HG03135 (cell line): ENCODE results near the gene UQCRHL.

Experiments used
- ATAC-seq: cut with Tn5 transposase; IDR thresholded peaks from one replicate; pipeline ENCODE4 v1.9.1; 2021; ENCODE audit warnings: mild to moderate bottlenecking, moderate library complexity; ENCODE audit not compliant: unreplicated experiment

Gene UQCRHL

DNA sequence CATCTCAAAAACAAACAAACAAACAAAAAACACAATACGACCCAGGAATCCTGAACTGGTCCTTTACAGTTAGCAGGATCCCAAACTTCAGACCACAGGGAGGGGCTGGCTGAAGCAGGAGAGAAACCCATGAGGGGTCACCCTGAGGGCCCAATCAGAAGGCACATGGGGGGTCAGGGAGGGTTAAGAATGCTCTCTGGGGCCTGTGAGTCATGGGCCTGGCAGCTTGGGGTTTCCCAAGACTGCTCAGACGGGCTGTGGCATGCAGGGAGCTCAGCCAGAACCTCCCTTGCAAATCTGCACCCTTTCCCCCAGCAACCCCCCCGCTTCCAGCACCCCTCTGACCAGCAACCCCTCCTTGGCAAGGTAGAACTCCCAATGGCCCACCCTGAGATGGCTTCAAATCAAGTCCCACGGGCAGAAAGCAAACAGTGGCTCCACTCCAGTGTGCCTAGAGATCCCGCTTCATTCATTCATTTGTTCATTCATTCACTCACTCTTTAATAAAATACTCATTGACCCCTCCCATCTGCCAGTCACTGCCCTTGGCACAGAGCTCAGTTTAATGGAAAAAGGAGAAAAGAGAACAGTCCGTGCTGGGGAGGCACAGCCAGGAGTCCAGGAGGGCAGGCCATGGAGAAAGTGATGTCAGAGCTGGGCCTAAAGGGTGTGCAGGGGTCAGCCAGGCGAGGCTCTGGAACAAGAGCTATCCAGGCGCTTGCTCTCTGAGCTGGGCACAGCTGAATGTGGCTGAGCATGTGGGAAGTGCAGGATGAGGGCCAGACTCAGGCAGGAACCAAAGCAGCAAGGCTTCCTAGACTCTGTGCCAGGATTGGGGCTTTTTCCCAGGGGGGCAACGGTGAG, 8.2 kb downstream of the UQCRHL start:
- no peak for ATAC-seq

DNA sequence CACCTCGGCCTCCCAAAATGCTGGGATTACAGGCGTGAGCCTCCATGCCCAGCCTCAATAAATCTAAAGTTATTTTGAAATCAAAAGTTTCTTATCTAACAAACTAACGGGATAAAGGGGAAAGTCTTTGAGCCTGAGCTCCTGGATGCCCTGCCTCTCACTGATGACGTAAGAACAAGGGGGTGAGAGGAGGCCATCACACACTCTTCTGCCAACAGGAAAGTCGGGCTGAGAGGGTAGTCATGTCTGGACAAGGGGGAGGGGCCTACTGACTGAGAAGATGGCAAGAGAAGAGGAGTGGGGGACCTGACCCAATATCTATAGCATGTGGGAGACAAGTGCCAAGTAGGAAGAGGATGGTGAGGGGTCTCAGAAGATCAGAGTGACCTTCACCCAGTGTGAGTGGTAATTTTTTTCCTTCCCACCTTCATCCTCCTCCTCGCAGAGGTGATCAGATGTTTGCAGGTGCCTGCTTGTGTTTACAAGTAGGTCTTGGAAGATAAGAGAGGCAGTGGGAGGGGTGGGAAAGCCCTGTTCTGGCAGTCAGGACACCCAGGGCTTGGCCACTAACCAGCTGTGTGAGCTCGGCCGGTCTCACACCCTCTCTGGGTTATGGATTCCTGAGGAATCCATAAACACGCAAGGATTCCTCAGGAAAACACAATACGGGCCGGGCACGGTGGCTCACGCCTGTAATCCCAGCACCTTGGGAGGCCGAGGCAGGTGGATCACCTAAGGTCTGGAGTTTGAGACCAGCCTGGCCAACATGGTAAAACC, 9.6 kb downstream of the UQCRHL start:
- no peak for ATAC-seq

DNA sequence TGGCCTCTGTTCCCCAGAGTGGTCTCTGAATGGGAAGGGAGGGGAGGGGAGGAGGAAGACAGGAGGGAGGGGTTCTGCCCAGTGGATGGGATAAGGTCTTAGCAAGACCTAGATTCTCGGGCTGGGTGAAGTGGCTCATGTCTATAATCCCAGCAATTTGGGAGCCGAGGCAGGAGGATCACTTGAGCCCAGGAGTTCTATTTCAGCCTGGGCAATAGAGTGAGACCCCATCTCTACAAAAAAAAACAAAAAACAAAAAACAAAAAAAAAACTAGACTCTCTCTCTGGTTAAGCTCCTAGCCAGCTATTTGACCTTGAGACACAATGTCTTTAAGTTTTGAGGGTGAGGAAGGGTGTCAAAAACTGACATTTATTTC, 11.4 kb downstream of the UQCRHL start:
- ATAC-seq, result no peak

GRCh38 chr1:15788624-15789301, 18.7 kb downstream of the UQCRHL start:
- no peak for ATAC-seq

DNA sequence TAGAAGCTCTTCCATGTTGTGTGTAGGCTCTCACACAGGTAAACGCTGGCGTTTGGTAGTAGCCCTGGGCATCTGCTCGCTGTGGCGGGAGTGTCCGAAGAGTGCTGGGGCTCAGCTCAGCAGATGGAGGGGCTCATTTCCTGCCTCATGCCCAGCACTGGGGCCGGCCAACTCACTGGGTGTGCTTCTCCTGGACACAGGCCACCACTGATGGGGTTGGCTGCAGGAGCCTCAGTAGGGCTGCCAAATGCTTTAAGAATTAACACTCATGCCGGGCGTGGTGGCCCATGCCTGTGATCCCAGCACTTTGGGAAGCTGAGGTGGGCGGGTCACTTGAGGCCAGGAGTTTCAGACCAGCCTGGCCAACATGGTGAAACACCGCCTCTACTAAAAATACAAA, 20.9 kb downstream of the UQCRHL start:
- no peak for ATAC-seq

- no peak for ATAC-seq
Observed at GRCh38 chr1:15785683-15786082, 21.8 kb downstream of the UQCRHL start.

DNA sequence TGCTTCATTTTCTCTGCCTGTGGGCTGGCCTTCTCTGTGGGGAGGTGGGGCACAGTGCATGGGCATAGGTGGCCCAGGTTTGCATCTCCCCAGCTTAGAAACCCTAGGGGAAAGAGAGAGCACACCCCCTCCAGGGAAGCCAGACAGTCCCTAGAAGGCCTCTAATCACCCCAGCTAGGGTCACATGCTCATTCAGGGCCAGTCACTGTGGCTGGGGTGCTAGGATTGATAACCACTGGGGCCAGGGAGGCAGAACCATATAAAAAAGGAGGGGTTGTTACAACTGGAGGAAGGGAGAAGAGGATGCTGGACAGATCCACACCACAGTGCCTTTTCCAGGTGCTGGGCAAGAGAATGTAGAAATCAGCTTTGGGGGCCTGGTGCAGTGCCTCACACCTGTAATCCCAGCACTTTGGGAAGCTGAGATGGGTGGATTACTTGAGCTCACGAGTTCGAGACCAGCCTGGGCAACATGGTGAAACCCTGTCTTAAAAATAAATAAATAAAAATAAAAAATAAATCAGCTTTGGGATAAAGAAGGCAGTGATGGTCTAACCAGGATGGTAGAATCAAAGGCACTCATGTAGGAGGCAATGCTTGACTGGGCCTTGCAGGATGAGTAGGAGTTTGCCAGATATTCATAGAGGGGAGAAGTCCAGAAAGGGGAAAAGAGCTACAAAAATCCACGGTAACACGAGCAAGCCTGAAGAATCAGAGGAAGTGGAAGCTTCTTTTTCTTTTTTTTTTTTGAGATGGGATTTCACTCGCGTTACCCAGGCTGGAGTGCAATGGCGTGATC, 29.3 kb downstream of the UQCRHL start:
- ATAC-seq, result no peak

GRCh38 chr1:15775706-15776105, 31.7 kb downstream of the UQCRHL start:
- no peak for ATAC-seq

DNA sequence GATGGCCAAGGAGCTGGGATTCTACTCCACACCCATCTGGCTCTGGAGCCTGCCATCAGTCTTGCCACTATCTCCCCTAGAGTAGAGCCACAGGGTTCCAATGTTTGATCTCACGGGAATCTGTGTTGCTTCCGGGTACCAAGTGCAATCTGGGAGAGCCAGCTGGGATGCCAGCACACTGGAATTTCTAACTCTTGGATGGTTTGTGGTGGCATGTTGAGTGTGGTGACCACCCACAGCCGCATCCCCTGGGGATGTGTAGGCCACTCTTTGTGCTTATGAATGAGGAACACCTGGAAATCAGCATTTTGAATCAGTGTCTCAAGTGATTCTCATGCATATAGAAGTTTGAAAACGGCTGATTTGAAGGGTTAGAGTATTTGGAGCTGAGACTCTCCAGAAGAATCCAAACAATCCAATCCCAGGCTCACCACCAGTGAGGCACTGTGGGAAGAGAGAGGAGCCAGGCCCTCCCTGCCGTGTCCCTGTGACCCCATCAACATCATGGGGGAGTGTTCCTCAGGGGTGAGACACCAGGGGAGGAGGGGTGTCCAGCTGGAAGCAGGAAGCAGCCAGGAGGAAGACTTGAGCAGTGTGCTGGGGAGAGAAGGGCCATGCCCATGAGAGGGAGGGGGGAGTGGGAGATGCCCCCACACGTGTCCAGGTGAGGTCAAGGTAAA, 35.5 kb downstream of the UQCRHL start:
- ATAC-seq, result no peak

- no peak for ATAC-seq
Observed at GRCh38 chr1:15770313-15770962, 37.0 kb downstream of the UQCRHL start.

DNA sequence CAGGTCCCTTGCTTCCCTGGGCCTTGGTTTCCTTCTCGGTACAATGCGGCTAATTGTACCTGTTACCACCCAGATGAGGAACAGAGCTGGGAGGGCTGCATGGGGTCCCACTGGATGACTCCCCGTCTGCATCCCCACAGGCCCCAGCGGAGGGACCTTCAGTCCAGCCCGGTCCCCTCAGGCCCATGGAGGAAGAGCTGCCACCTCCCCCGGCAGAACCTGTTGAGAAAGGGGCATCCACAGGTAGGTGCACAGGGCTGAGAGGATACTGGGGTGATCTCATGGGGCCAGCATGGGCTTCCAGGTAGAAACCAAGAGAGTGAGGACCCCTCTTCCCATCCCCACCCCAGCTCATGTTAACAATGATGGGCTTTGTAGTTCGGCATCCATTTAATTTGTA, 39.1 kb downstream of the UQCRHL start:
- no peak for ATAC-seq

DNA sequence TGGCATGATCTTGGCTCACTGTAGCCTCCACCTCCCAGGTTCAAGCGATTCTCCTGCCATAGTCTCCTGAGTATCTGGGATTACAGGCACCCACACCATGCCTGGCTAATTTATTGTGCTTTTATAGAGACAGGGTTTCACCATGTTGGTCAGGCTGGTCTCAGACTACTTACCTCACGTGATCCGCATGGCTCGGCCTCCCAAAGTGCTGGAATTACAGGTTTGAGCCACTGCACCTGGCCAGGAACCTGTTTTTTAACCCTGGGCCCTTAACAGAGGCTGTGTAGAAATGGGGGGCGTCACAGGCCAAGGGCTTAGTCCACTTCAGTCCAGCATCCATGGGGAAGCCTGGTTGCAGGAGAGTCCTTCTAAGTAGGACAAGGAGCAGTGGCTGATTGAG, 39.5 kb downstream of the UQCRHL start:
- no peak for ATAC-seq

- no peak for ATAC-seq
Observed at GRCh38 chr1:15765495-15766194, 41.8 kb downstream of the UQCRHL start.

GRCh38 chr1:15764890-15765289, 42.6 kb downstream of the UQCRHL start:
- ATAC-seq, result no peak

DNA sequence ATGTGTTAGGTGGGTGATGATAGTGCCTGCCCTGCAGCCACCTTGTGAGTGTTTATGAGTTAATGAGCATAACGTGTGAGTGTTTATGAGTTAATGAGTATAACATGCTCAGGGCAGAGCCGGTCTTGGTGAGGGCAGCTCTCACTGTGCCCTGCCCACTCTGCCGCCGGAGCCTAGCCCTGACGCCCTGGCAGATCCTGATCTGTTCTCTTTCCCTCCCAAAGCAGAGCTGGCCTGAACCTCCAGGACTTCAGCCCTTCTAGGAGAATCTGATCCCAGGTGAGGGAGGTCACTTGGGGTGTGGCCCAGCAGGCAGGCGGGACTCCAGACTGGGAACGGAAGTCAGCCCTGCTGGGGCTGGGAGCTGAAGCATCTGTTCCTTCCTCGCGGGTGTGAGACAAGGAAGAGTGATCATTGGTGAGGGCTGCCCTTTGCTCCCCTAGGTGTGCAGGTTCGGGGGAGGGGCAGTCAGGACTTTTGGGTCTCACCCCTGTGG, 43.1 kb downstream of the UQCRHL start:
- ATAC-seq, result no peak

DNA sequence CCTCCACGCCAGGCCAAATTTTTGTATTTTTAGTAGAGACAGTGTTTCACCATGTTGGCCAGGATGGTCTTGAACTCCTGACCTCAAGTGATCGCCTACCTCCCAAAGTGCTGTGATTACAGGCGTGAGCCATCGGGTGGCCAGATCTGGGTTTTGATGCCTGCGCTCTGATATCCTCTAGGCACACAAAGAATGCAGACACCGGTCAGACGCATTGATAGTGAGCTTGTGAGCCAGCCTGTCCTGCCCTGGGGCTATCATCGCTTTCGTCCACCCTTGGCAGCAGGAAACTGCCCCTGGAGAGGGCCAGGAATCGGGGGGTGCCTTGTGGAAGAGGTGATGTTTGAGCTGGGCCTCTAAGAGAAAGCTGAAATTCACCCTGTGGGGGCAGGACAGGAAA, 44.9 kb downstream of the UQCRHL start:
- ATAC-seq, result no peak

- no peak for ATAC-seq
Observed at GRCh38 chr1:15761366-15762128, 45.9 kb downstream of the UQCRHL start.

DNA sequence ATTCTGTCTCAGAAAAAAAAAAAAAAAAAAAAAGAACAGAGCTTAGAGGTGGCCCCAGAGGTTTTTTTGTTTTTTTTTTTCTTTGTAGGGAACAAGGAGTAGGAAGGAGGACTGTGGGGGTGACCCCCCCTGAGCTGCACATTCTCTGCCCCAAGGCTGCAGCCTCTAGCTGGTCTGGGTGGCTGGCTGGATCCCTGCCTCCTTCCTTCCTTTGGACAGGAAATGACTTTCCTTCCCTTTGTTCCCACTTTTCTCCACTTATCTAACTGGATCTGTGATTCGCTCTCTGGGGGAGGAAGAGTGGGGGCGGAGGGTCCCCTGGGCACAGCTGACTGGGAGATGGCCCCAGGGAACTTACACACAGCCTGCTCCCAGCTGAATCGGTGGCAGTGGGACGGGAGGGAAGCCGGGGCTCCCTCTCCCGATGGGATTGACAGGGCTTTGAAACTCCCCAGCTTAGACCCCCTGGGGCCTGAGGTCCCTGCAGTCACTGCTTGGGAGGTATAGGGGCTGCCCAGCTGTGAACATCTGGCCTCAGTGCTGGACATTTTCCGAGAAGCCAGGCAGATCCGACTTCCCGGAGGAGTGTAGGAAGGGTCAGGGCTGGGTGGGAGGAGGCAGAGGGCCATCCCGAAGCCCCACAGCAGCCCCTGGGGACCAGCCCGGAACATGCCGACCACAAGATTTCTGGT, 46.8 kb downstream of the UQCRHL start:
- ATAC-seq, result no peak
